Measurements from ENCODE around the gene NR6A1.

Gene NR6A1

GRCh38 chr9:124482431-124483031 lies 288.6 kb downstream of the NR6A1 start:
- DNase-seq = no peak

GRCh38 chr9:124481115-124481514 lies 290.0 kb downstream of the NR6A1 start:
- no peak for DNase-seq

GRCh38 chr9:124480621-124480981 lies 290.5 kb downstream of the NR6A1 start:
- DNase-seq = peak; percentile 16

- DNase-seq = no peak
Measured at GRCh38 chr9:124479947-124480620, 291.0 kb downstream of the NR6A1 start.

- DNase-seq = no peak
Measured at GRCh38 chr9:124479371-124479770, 291.7 kb downstream of the NR6A1 start.

GRCh38 chr9:124478354-124478753 lies 292.8 kb downstream of the NR6A1 start:
- DNase-seq = no peak

GRCh38 chr9:124477648-124478285 lies 293.3 kb downstream of the NR6A1 start:
- DNase-seq = no peak

GRCh38 chr9:124477211-124477647 lies 293.9 kb downstream of the NR6A1 start:
- DNase-seq = no peak

- DNase-seq = no peak
Measured at GRCh38 chr9:124475868-124476690, 295.0 kb downstream of the NR6A1 start.

- no peak for DNase-seq
Measured at GRCh38 chr9:124475158-124475867, 295.8 kb downstream of the NR6A1 start.

- DNase-seq = no peak
Measured at GRCh38 chr9:124474151-124474550, 297.0 kb downstream of the NR6A1 start.

GRCh38 chr9:124473310-124473709 lies 297.8 kb downstream of the NR6A1 start:
- DNase-seq = no peak

- no peak for DNase-seq
Measured at GRCh38 chr9:124472770-124473169, 298.3 kb downstream of the NR6A1 start.

- DNase-seq = no peak
Measured at GRCh38 chr9:124471761-124472160, 299.4 kb downstream of the NR6A1 start.

- DNase-seq = no peak
Measured at GRCh38 chr9:124470726-124471125, 300.4 kb downstream of the NR6A1 start.

- no peak for DNase-seq
Measured at GRCh38 chr9:124470306-124470705, 300.8 kb downstream of the NR6A1 start.

- no peak for DNase-seq
Measured at GRCh38 chr9:124469011-124469832, 301.9 kb downstream of the NR6A1 start.

GRCh38 chr9:124468061-124468740 lies 302.9 kb downstream of the NR6A1 start:
- DNase-seq = no peak

GRCh38 chr9:124467410-124468060 lies 303.6 kb downstream of the NR6A1 start:
- DNase-seq = no peak

Data from HCEC 1CT (cell line).